AG04449 (cell line): ENCODE data around the gene MVP.

Experiments used
- CTCF ChIA-PET: fragments of 350-600 bp; formaldehyde crosslinking; extraction: SDS; loops from one replicate; lab custom pipeline; 2021; ENCODE audit warnings: antibody characterized with exemption; lab: Yijun Ruan, JAX
- POLR2A ChIA-PET: fragments of 400-600, 350-600 bp; formaldehyde crosslinking; extraction: SDS; loops from one replicate; lab custom pipeline; 2020; ENCODE audit warnings: antibody characterized with exemption, inconsistent platforms; lab: Yijun Ruan, JAX
- DNase-seq: peaks from one replicate; pipeline ENCODE4 v3.0.0-alpha.2; 2010; ENCODE audit warnings: low read depth, low spot score
- H3K4me3 ChIP-seq: 2 replicates; pipeline ENCODE4 v1.5.1; 2011; ENCODE audit warnings: low read depth, mild to moderate bottlenecking, control low read depth, low read length
- TF ChIP-seq, protein P1 (sequence below): IDR thresholded peaks from one replicate; pipeline ENCODE4 v1.5.1; 2011; ENCODE audit warnings: mild to moderate bottlenecking, moderate library complexity, low read length, control low read depth, inconsistent platforms; ENCODE audit not compliant: insufficient read depth; ENCODE audit errors: missing control alignments

MVP gene

DNA sequence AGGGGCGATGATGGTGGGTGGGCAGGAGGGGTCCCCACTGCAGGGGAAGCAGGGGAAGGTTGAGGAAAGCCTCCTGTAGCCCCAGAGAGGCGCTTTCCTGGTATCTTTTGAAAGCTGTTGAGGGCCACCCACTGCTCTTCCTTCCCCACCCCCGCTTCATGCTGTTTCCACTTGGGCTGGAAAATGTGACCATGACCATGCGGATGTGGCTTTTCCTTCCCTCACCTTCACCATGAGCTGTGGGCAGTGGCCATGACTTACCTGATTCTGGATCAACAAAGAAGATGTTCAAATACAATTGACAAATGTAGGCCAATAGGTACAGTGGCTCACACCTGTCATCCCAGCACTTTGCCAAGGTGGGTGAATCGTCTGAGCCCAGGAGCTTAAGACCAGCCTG, 13.8 kb downstream of the MVP start:
- CTCF ChIA-PET: interaction anchor here (1.4 to 5.4 kb wide), 3 partner anchors 11 to 50 kb away, joined by 3 to 37 read pairs (median 5); no protein-coding TSS in a partner anchor

DNA sequence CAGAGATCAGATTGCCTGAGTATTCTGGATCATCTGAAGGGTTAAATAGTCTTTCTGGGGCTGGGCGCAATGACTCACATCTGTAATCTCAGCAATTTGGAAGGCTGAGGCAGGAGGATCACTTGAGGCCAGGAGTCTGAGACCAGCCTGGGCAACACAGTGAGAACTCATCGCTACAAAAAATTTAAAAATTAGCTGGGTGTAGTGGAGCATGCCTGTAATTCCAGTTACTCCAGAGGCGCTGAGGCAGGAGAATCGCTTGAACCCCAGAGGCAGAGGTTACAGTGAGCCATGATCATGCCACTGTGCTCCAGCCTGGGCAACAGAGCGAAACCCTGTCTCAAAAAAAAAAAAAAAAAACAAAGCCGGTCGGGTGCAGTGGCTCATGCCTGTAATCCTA, 15.7 kb downstream of the MVP start:
- H3K4me3 ChIP-seq: no peak overlapping the region
- CTCF ChIA-PET: interaction anchor here (5.4 kb wide), 1 partner anchor 12 kb away, joined by 37 read pairs; no protein-coding TSS in a partner anchor
- no peak for DNase-seq
- TF ChIP-seq, protein P1, sequence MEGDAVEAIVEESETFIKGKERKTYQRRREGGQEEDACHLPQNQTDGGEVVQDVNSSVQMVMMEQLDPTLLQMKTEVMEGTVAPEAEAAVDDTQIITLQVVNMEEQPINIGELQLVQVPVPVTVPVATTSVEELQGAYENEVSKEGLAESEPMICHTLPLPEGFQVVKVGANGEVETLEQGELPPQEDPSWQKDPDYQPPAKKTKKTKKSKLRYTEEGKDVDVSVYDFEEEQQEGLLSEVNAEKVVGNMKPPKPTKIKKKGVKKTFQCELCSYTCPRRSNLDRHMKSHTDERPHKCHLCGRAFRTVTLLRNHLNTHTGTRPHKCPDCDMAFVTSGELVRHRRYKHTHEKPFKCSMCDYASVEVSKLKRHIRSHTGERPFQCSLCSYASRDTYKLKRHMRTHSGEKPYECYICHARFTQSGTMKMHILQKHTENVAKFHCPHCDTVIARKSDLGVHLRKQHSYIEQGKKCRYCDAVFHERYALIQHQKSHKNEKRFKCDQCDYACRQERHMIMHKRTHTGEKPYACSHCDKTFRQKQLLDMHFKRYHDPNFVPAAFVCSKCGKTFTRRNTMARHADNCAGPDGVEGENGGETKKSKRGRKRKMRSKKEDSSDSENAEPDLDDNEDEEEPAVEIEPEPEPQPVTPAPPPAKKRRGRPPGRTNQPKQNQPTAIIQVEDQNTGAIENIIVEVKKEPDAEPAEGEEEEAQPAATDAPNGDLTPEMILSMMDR: no peak
- POLR2A ChIA-PET: interaction anchor here (0.7 kb wide), 2 partner anchors 13 to 63 kb away, joined by 3 read pairs; partner anchors contain the start of gene SEZ6L2

More for the DNA sequence above, 13.8 kb downstream of the MVP start:
- POLR2A ChIA-PET: no interaction called here
- no peak overlapping the region for H3K4me3 ChIP-seq
- TF ChIP-seq, protein P1: no peak
- DNase-seq: no peak

DNA sequence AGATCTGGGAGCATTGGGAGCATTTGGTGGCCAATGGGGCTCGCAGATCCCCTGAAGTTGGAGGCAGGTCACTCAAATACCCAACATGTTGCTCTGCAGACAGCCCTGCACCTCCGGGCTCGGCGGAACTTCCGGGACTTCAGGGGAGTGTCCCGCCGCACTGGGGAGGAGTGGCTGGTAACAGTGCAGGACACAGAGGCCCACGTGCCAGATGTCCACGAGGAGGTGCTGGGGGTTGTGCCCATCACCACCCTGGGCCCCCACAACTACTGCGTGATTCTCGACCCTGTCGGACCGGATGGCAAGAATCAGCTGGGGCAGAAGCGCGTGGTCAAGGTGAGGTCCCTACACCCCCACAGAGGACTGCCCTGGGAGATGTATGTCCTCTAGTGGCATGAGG, 16.4 kb downstream of the MVP start:
- H3K4me3 ChIP-seq: no peak overlapping the region
- CTCF ChIA-PET: interaction anchor here (5.4 kb wide), 1 partner anchor 11 kb away, joined by 37 read pairs; no protein-coding TSS in a partner anchor
- DNase-seq: no peak
- POLR2A ChIA-PET: no interaction called here
- TF ChIP-seq, protein P1: no peak

DNA sequence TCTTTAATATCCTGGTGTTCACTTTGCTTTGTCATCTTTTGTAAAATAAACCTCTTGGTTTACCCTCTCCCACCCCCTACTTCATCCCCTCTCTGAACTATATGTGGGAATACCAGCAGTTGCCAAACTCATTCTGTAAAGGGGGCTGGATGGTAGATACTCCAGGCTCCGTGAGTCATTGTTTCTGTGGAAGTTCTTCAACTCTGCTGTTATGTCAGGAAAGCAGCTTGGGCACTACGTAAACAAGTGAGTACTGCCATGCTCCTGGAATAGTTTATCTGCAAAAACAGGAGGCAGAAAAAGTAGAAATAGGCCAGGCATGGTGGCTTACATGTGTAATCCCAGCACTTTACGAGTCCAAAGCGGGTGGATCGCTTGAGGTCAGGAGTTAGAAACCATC, 17.6 kb downstream of the MVP start:
- ChIA-PET CTCF (interaction anchor here (1.4 to 3.9 kb wide), 3 partner anchors 8 to 11 kb away, joined by 4 to 26 read pairs (median 5); no protein-coding TSS in a partner anchor), POLR2A (interaction anchor here (0.6 kb wide), 1 partner anchor 95 kb away, joined by 3 read pairs; no protein-coding TSS in a partner anchor)
- DNase-seq: no peak
- TF ChIP-seq, protein P1: no peak
- H3K4me3 ChIP-seq: no peak overlapping the region

DNA sequence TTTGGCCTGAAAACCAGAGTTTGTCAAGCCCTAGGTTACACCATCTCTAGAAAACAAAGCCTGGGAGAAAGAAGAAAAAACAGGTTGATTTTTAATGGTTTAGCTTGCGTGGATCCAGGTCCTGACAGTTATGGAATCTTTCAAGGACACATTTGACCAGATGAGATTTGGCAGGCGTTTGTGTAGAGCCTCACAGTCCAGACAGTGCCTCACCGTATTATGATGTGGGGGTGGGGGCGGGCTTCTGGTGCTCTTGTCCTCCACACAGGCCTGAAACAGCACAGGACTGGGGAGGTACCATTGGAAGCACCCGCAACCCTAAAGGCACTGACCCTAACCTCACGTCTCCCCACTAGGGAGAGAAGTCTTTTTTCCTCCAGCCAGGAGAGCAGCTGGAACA, 19.6 kb downstream of the MVP start:
- POLR2A ChIA-PET: no interaction called here
- no peak overlapping the region for H3K4me3 ChIP-seq
- TF ChIP-seq, protein P1: no peak
- CTCF ChIA-PET: interaction anchor here (3.9 kb wide), 1 partner anchor 8 kb away, joined by 26 read pairs; no protein-coding TSS in a partner anchor
- no peak for DNase-seq

DNA sequence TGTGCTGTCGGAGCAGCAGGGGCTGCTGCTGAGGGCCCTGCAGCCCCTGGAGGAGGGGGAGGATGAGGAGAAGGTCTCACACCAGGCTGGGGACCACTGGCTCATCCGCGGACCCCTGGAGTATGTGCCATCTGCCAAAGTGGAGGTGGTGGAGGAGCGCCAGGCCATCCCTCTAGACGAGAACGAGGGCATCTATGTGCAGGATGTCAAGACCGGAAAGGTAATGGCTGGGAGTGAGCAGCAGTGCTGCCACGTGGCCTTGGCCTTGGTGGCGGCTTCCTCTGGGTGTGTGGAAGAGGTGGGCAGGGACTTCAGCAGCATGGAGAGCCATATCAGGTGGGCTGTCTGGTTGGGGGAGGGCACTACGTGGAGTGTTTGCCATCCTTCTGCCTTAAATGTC, 20.0 kb downstream of the MVP start:
- no peak overlapping the region for H3K4me3 ChIP-seq
- TF ChIP-seq, protein P1: no peak
- CTCF ChIA-PET: interaction anchor here (3.9 kb wide), 1 partner anchor 8 kb away, joined by 26 read pairs; no protein-coding TSS in a partner anchor
- POLR2A ChIA-PET: no interaction called here
- DNase-seq: no peak
